Measurements from ENCODE around the gene RREB1. TPM values are rescaled to one million over a fixed set of nuclear protein-coding genes. Genes with fewer than 3 reads are reported as not detected.

RREB1 gene
- total RNA-seq, 1 experiment from 2014 or later, result 30.7 TPM

- DNase-seq (ENCODE audit: low read depth, low spot score), result no peak
- ATAC-seq, result no peak
- Histone ChIP-seq H3K9me3 (ENCODE audit: control insufficient read depth, insufficient read depth, low read depth, low read length) (no peaks in the 10 kb centered on the region), H3K27ac (ENCODE audit: low read length) (no peak overlapping the region), H3K36me3 (ENCODE audit: control insufficient read depth, insufficient read depth, low read length) (peaks cover 2% of the 10 kb centered on the region; the same call in 1 of the 2 replicates), H3K27me3 (ENCODE audit: control insufficient read depth, insufficient read depth, low read length) (no peaks in the 10 kb centered on the region), H3K4me3 (ENCODE audit: low read depth in 2 of 2, low read length in 2 of 2) (no peak overlapping the region), H3K4me1 (ENCODE audit: control insufficient read depth, insufficient read depth, low read length) (peaks cover 13% of the 10 kb centered on the region)
- no TSS peak for BruUV-seq (replicated peaks)
- in situ Hi-C loops (cut with HindIII; ENCODE audit: low pct_unique_long_range_greater_than_20kb, low sequenced_read_pairs), result no loop called here
- POLR2A ChIA-PET, result no interaction called here
- CTCF ChIA-PET, result no interaction called here
- TF ChIP-seq SIN3A (IDR thresholded peaks at IDR 0.05; ENCODE audit: borderline replicate concordance, insufficient read depth, low read depth, low read length) (no peak), REST (IDR thresholded peaks at IDR 0.05; ENCODE audit: insufficient read depth in 1 of 2, low read depth in 2 of 2, low read length in 1 of 2) (no peak), POLR2AphosphoS5 (IDR thresholded peaks at IDR 0.05; ENCODE audit: low read depth, low read length) (no peak), TCF7L2 (IDR thresholded peaks at IDR 0.05; ENCODE audit: low read depth, low read length) (no peak), CTCF (IDR thresholded peaks at IDR 0.05) (no peak)
- intact Hi-C loops (cut with micrococcal nuclease; ENCODE audit: unreplicated experiment), result no loop called here
Observed at GRCh38 chr6:7246401-7247178, 138.8 kb downstream of the RREB1 start.

- Histone ChIP-seq H3K36me3 (ENCODE audit: control insufficient read depth, insufficient read depth, low read length) (peaks cover 2% of the 10 kb centered on the region; the same call in 1 of the 2 replicates), H3K27ac (ENCODE audit: low read length) (no peak overlapping the region), H3K27me3 (ENCODE audit: control insufficient read depth, insufficient read depth, low read length) (no peaks in the 10 kb centered on the region), H3K4me1 (ENCODE audit: control insufficient read depth, insufficient read depth, low read length) (peaks cover 10% of the 10 kb centered on the region), H3K4me3 (ENCODE audit: low read depth in 2 of 2, low read length in 2 of 2) (no peak overlapping the region), H3K9me3 (ENCODE audit: control insufficient read depth, insufficient read depth, low read depth, low read length) (no peaks in the 10 kb centered on the region)
- intact Hi-C loops (cut with micrococcal nuclease; ENCODE audit: unreplicated experiment) (no loop called here), in situ Hi-C loops (cut with HindIII; ENCODE audit: low pct_unique_long_range_greater_than_20kb, low sequenced_read_pairs) (no loop called here)
- DNase-seq (ENCODE audit: low read depth, low spot score), result no peak
- TF ChIP-seq REST (IDR thresholded peaks at IDR 0.05; ENCODE audit: insufficient read depth in 1 of 2, low read depth in 2 of 2, low read length in 1 of 2) (no peak), CTCF (IDR thresholded peaks at IDR 0.05) (no peak), SIN3A (IDR thresholded peaks at IDR 0.05; ENCODE audit: borderline replicate concordance, insufficient read depth, low read depth, low read length) (no peak), POLR2AphosphoS5 (IDR thresholded peaks at IDR 0.05; ENCODE audit: low read depth, low read length) (no peak), TCF7L2 (IDR thresholded peaks at IDR 0.05; ENCODE audit: low read depth, low read length) (no peak)
- no peak for ATAC-seq
- CTCF ChIA-PET, result no interaction called here
- no TSS peak for BruUV-seq (replicated peaks)
- POLR2A ChIA-PET, result no interaction called here
Observed at GRCh38 chr6:7247179-7247456, 139.4 kb downstream of the RREB1 start.
